HCT116 (cell line): ENCODE data around the gene SPI1. TPM values are rescaled to one million over a fixed set of nuclear protein-coding genes. Genes with fewer than 3 reads are reported as not detected.

Experiments
- ATAC-seq: fragments of 200-7000 bp; cut with Tn5 transposase; 2 replicates; pipeline ENCODE4 v1.9.1; 2020; ENCODE audit warnings: mild to moderate bottlenecking, moderate library complexity
- BruUV-seq: library from RNA; stranded (reverse); fragments of 400-500 nt; replicated peaks from 2 replicates; lab custom pipeline; 2021; lab: Mats Ljungman, UMichigan
- CTCF ChIA-PET: fragments of 300-600 bp; sonication (Branson Sonifier 250); formaldehyde crosslinking; loops from one replicate; lab custom pipeline; 2021; ENCODE audit warnings: antibody characterized with exemption; lab: Charles Lee
- POLR2A ChIA-PET: fragments of 300-600, 350-600 bp; sonication (Branson Sonifier 250); formaldehyde crosslinking; loops from one replicate; lab custom pipeline; 2021; ENCODE audit warnings: antibody characterized with exemption; lab: Charles Lee
- RAD21 ChIA-PET, 2 experiments: fragments of 300-600 bp; sonication (Branson Sonifier 250); formaldehyde crosslinking; loops; one replicate each; lab custom pipeline; 2023; ENCODE audit warnings: low total read pairs in 2 of 2; ENCODE audit not compliant: uncharacterized antibody in 2 of 2, unreplicated experiment in 2 of 2, low non-redundant PET in 1 of 2; lab: Charles Lee
- DNase-seq: peaks from one replicate; pipeline ENCODE4 v3.0.0-alpha.2; 2010; ENCODE audit warnings: low read depth, low spot score
- H2AFZ ChIP-seq: fragments of 200-600 bp; shearing (Covaris generic), sonication (generic); 2 replicates; pipeline ENCODE4 v1.6.1; 2017; ENCODE audit warnings: low read depth, mixed run types, mixed read lengths, antibody characterized with exemption, low read length; ENCODE audit not compliant: poor library complexity, severe bottlenecking
- H3K27ac ChIP-seq: 2 replicates; pipeline ENCODE4 v1.5.1; 2012; ENCODE audit warnings: low read depth, low read length
- H3K27me3 ChIP-seq: fragments of 200-600 bp; sonication (generic); 2 replicates; pipeline ENCODE4 v1.6.1; 2016; ENCODE audit warnings: mixed run types, low read length, mixed read lengths; ENCODE audit not compliant: insufficient read depth
- H3K36me3 ChIP-seq, 2 experiments: fragments of 200-500 bp in 1 of 2; fragments of 200-600 bp in 1 of 2; sonication (Bioruptor generic) in 1 of 2; sonication (generic) in 1 of 2; 2 replicates each; pipeline versions ENCODE4 v1.5.1 to v1.6.1; 2014 to 2016; ENCODE audit warnings: low read length in 2 of 2, inconsistent platforms in 1 of 2, mixed read lengths in 1 of 2, mixed run types in 1 of 2; ENCODE audit not compliant: insufficient read depth in 2 of 2, control insufficient read depth in 1 of 2
- H3K4me1 ChIP-seq, 2 experiments: fragments of 200-600 bp in 1 of 2; sonication (generic) in 1 of 2; 2 replicates each; pipeline versions ENCODE4 v1.5.1 to v1.6.1; 2012 to 2017; ENCODE audit warnings: low read length in 2 of 2, inconsistent platforms in 1 of 2, mild to moderate bottlenecking in 1 of 2, mixed read lengths in 1 of 2, mixed run types in 1 of 2, moderate library complexity in 1 of 2; ENCODE audit not compliant: insufficient read depth in 2 of 2, control insufficient read depth in 1 of 2
- H3K4me2 ChIP-seq: fragments of 200-600 bp; sonication (generic); 2 replicates; pipeline ENCODE4 v1.6.1; 2017; ENCODE audit warnings: mixed run types, low read length, mixed read lengths
- H3K4me3 ChIP-seq, 2 experiments: fragments of 200-600 bp in 1 of 2; sonication (generic) in 1 of 2; replicated peaks in 1 of 2; 2 replicates each; pipeline ENCODE4 v1.5.1; 2011 to 2016; ENCODE audit warnings: low read length in 2 of 2, control low read depth in 1 of 2, low read depth in 1 of 2, mild to moderate bottlenecking in 1 of 2, mixed read lengths in 1 of 2, mixed run types in 1 of 2
- H3K79me2 ChIP-seq: fragments of 200-600 bp; sonication (generic); 2 replicates; pipeline ENCODE4 v1.6.1; 2017; ENCODE audit warnings: mild to moderate bottlenecking, mixed run types, low read length, moderate library complexity, mixed read lengths; ENCODE audit not compliant: insufficient read depth
- H3K9ac ChIP-seq: fragments of 200-600 bp; sonication (generic); 2 replicates; pipeline ENCODE4 v1.6.1; 2016; ENCODE audit warnings: low read length, mixed read lengths
- H3K9me2 ChIP-seq: fragments of 200-600 bp; sonication (generic), shearing (Covaris generic); 2 replicates; pipeline ENCODE4 v1.6.1; 2017; ENCODE audit warnings: mixed run types, mild to moderate bottlenecking, moderate library complexity; ENCODE audit not compliant: insufficient read depth
- H3K9me3 ChIP-seq, 2 experiments: fragments of 200-500 bp in 1 of 2; fragments of 200-600 bp in 1 of 2; sonication (Bioruptor generic) in 1 of 2; sonication (generic) in 1 of 2; 2 replicates each; pipeline ENCODE4 v1.6.1; 2014 to 2017; ENCODE audit warnings: low read length in 2 of 2, mixed read lengths in 2 of 2, inconsistent platforms in 1 of 2, low read depth in 1 of 2, mild to moderate bottlenecking in 1 of 2, mixed run types in 1 of 2, moderate library complexity in 1 of 2; ENCODE audit not compliant: control insufficient read depth in 1 of 2, insufficient read depth in 1 of 2
- H4K20me1 ChIP-seq: fragments of 200-600 bp; sonication (generic), shearing (Covaris generic); 2 replicates; pipeline ENCODE4 v1.6.1; 2017; ENCODE audit warnings: mixed run types, mild to moderate bottlenecking, moderate library complexity; ENCODE audit not compliant: insufficient read depth
- ATF3 ChIP-seq: IDR thresholded peaks from 2 replicates; pipeline ENCODE4 v1.6.1; 2012
- CEBPB ChIP-seq: IDR thresholded peaks from 2 replicates; pipeline ENCODE4 v1.6.1; 2012; ENCODE audit warnings: low read depth
- ELF1 ChIP-seq: IDR thresholded peaks from 2 replicates; pipeline ENCODE4 v1.6.1; 2012; ENCODE audit warnings: low read depth, borderline replicate concordance
- FOSL1 ChIP-seq: IDR thresholded peaks from 2 replicates; pipeline ENCODE4 v1.6.1; 2012; ENCODE audit warnings: low read depth
- JUND ChIP-seq: IDR thresholded peaks from 2 replicates; pipeline ENCODE4 v1.6.1; 2012
- POLR2A ChIP-seq: IDR thresholded peaks from 2 replicates; pipeline ENCODE4 v1.7.0; 2011; ENCODE audit warnings: borderline replicate concordance; ENCODE audit not compliant: insufficient read depth, insufficient read length; ENCODE audit errors: extremely low read depth
- POLR2AphosphoS5 ChIP-seq: IDR thresholded peaks from 2 replicates; pipeline ENCODE4 v1.6.1; 2011; ENCODE audit warnings: mild to moderate bottlenecking, low read depth, low read length, moderate library complexity
- RAD21 ChIP-seq: IDR thresholded peaks from 2 replicates; pipeline ENCODE4 v1.6.1; 2012; ENCODE audit warnings: low read depth, mild to moderate bottlenecking
- SIN3A ChIP-seq: IDR thresholded peaks from 2 replicates; pipeline ENCODE4 v1.6.1; 2012; ENCODE audit warnings: low read depth
- SP1 ChIP-seq: IDR thresholded peaks from 2 replicates; pipeline ENCODE4 v1.6.1; 2012; ENCODE audit warnings: low read depth
- SRF ChIP-seq: IDR thresholded peaks from 2 replicates; pipeline ENCODE4 v1.6.1; 2012; ENCODE audit warnings: low read depth
- TCF7L2 ChIP-seq: IDR thresholded peaks from 2 replicates; pipeline ENCODE4 v1.7.0; 2011; ENCODE audit warnings: borderline replicate concordance, inconsistent platforms; ENCODE audit not compliant: insufficient read depth, insufficient read length; ENCODE audit errors: extremely low read depth
- YY1 ChIP-seq: IDR thresholded peaks from 2 replicates; pipeline ENCODE4 v1.6.1; 2011; ENCODE audit warnings: low read length, low read depth, moderate library complexity, mild to moderate bottlenecking; ENCODE audit not compliant: insufficient replicate concordance; ENCODE audit errors: extremely low read depth
- ZBTB33 ChIP-seq: IDR thresholded peaks from 2 replicates; pipeline ENCODE4 v1.6.1; 2011; ENCODE audit warnings: mild to moderate bottlenecking, low read length, moderate library complexity; ENCODE audit not compliant: insufficient replicate concordance; ENCODE audit errors: extremely low read depth
- ZFX ChIP-seq: fragments of 450-650 bp; IDR thresholded peaks from 2 replicates; pipeline ENCODE4 v1.6.1; 2017
- ZNF274 ChIP-seq: fragments of 200-500 bp; sonication (Bioruptor generic); IDR thresholded peaks from 2 replicates; pipeline ENCODE4 v1.6.1; 2014; ENCODE audit warnings: mild to moderate bottlenecking, low read depth, low read length, inconsistent platforms
- intact Hi-C: fragments of 100-400 bp; cut with micrococcal nuclease; formaldehyde crosslinking; loops from 2 replicates; pipeline ENCODE4 v1.10.0; 2022
- total RNA-seq: library from RNA; stranded (reverse); gene quantifications from one replicate; pipeline ENCODE4 v1.2.1, GENCODE V29; 2021; ENCODE audit not compliant: unreplicated experiment
- TF ChIP-seq, protein P1 (sequence below), 3 experiments: fragments of 200-600 bp in 1 of 3; sonication (generic) in 1 of 3; IDR thresholded peaks in 2 of 3; conservative IDR thresholded peaks in 1 of 3; 2 replicates each; pipeline ENCODE4 v1.5.1; 2012 to 2017; ENCODE audit warnings: low read depth in 2 of 3, low read length in 2 of 3, antibody characterized with exemption in 1 of 3, borderline replicate concordance in 1 of 3, control low read depth in 1 of 3, mild to moderate bottlenecking in 1 of 3, mixed read lengths in 1 of 3, mixed run types in 1 of 3, moderate library complexity in 1 of 3; ENCODE audit not compliant: insufficient read depth in 1 of 3
- TF ChIP-seq, protein P2 (sequence below): IDR thresholded peaks from 2 replicates; pipeline ENCODE4 v1.6.1; 2012

The SPI1 gene
- total RNA-seq, 1 experiment from 2014 or later: 0.32 TPM

DNA sequence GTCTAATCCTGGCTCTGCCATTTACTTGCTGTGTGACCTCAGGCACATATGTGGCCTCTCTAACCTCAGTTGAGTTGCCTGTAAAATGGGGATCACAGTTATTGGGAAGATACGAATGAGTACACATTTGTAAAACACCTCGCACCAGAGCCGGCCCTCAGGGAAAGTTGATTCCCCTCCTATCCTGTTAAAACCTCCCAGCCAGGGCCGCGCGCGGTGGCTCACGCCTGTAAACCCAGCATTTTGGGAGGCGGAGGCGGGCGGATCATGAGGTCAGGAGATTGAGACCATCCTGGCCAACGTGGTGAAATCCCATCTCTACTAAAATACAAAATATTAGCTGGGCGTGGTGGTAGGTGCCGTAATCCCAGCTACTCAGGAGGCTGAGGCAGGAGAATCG is 18.0 kb downstream of the SPI1 start:
- Histone ChIP-seq H4K20me1 (no peaks in the 10 kb centered on the region), H3K27ac (no peak overlapping the region), H3K27me3 (no peaks in the 10 kb centered on the region), H2AFZ (no peak overlapping the region), H3K36me3 (no peaks in the 10 kb centered on the region), H3K4me2 (no peak overlapping the region), H3K9me3 (no peaks in the 10 kb centered on the region), H3K9ac (no peak overlapping the region), H3K4me3 (no peak overlapping the region), H3K79me2 (no peaks in the 10 kb centered on the region), H3K4me1 (peaks cover 0 to 5% of the 10 kb centered on the region in 2 experiments; a peak in 2 of 4 replicates), H3K9me2 (no peaks in the 10 kb centered on the region)
- intact Hi-C loops: no loop called here
- ChIA-PET RAD21 (no interaction called here), POLR2A (no interaction called here), CTCF (no interaction called here)
- no peak for TF ChIP-seq SIN3A
- TF ChIP-seq CEBPB: no peak
- TF ChIP-seq TCF7L2: no peak
- no peak for ATAC-seq
- no peak for DNase-seq
- BruUV-seq: no TSS peak

DNA sequence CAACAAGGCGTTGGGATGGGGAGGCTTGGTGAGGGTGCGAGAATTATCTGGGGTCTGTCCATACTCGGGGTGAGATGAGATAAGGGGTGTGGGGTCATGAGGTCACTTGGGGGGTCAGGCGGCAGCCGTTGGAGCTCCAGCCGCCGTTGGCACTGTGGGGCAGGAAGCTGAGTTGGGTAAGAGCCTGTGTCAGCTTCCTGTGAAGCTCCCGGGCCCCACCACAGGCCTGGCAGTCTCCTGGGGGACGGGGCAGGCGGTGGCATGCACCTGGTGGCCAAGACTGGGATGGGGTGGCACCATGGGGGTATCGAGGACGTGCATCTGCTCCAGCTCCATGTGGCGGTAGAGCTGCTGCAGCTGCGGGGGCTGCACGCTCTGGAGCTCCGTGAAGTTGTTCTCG is 18.8 kb downstream of the SPI1 start:
- ChIA-PET RAD21 (no interaction called here), POLR2A (no interaction called here), CTCF (no interaction called here)
- H3K36me3 ChIP-seq: no peaks in the 10 kb centered on the region
- no peak overlapping the region for H3K9ac ChIP-seq
- no peak overlapping the region for H3K27ac ChIP-seq
- no peak overlapping the region for H3K4me3 ChIP-seq
- H3K9me3 ChIP-seq: no peaks in the 10 kb centered on the region
- no peak overlapping the region for H3K4me2 ChIP-seq
- intact Hi-C loops: loop anchor here (10.0 kb wide), 1 partner anchor 105 kb away; the partner anchor contains the start of gene NR1H3
- no peak overlapping the region for H2AFZ ChIP-seq
- no TSS peak for BruUV-seq
- no peaks in the 10 kb centered on the region for H3K79me2 ChIP-seq
- no peaks in the 10 kb centered on the region for H4K20me1 ChIP-seq
- H3K9me2 ChIP-seq: no peaks in the 10 kb centered on the region
- DNase-seq (no peak), ATAC-seq (no peak)
- H3K27me3 ChIP-seq: no peaks in the 10 kb centered on the region
- H3K4me1 ChIP-seq: peaks cover 0 to 13% of the 10 kb centered on the region in 2 experiments; a peak in 2 of 4 replicates
- TF ChIP-seq ATF3: no peak
- no peak for TF ChIP-seq ZFX
- no peak for TF ChIP-seq JUND
- TF ChIP-seq ELF1: no peak
- TF ChIP-seq CEBPB: no peak
- TF ChIP-seq SP1: no peak
- TF ChIP-seq, protein P1, sequence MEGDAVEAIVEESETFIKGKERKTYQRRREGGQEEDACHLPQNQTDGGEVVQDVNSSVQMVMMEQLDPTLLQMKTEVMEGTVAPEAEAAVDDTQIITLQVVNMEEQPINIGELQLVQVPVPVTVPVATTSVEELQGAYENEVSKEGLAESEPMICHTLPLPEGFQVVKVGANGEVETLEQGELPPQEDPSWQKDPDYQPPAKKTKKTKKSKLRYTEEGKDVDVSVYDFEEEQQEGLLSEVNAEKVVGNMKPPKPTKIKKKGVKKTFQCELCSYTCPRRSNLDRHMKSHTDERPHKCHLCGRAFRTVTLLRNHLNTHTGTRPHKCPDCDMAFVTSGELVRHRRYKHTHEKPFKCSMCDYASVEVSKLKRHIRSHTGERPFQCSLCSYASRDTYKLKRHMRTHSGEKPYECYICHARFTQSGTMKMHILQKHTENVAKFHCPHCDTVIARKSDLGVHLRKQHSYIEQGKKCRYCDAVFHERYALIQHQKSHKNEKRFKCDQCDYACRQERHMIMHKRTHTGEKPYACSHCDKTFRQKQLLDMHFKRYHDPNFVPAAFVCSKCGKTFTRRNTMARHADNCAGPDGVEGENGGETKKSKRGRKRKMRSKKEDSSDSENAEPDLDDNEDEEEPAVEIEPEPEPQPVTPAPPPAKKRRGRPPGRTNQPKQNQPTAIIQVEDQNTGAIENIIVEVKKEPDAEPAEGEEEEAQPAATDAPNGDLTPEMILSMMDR (IDR thresholded peaks at IDR 0.05 in 2 of 3, conservative IDR thresholded peaks at IDR 0.05 in 1 of 3; ENCODE audit: borderline replicate concordance in 1 of 3, insufficient read depth in 1 of 3, low read depth in 2 of 3, low read length in 2 of 3): no peak
- no peak for TF ChIP-seq ZNF274
- TF ChIP-seq SIN3A: no peak
- no peak for TF ChIP-seq SRF
- no peak for TF ChIP-seq FOSL1
- TF ChIP-seq, protein P2, sequence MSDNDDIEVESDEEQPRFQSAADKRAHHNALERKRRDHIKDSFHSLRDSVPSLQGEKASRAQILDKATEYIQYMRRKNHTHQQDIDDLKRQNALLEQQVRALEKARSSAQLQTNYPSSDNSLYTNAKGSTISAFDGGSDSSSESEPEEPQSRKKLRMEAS: no peak
- no peak for TF ChIP-seq YY1
- TF ChIP-seq TCF7L2: no peak
- TF ChIP-seq ZBTB33: no peak
- no peak for TF ChIP-seq RAD21
- TF ChIP-seq POLR2A: no peak
- no peak for TF ChIP-seq POLR2AphosphoS5
